ENCODE data around the gene KRT74.
"Not testable (repeated sequence)": the region's sequence is repeated elsewhere in the genome, so short reads cannot be mapped to it uniquely, and the experiment has no call there.

Gene KRT74

GRCh38 chr12:52602552-52602951 lies 28.9 kb upstream of the KRT74 start:
- DNase-seq (ENCODE audit: low spot score): no peak

- no peak for DNase-seq (ENCODE audit: low spot score)
Observed at GRCh38 chr12:52601671-52602070, 28.0 kb upstream of the KRT74 start.

GRCh38 chr12:52600941-52601481 lies 27.4 kb upstream of the KRT74 start, which contains the start of gene KRT72:
KRT72 (minus strand) TSS chr12:52601463; CDS start chr12:52601452, 11 bp downstream.
- DNase-seq (ENCODE audit: low spot score): no peak

GRCh38 chr12:52600475-52600874 lies 26.8 kb upstream of the KRT74 start:
- no peak for DNase-seq (ENCODE audit: low spot score)

- DNase-seq (ENCODE audit: low spot score): no peak
Observed at GRCh38 chr12:52600071-52600470, 26.4 kb upstream of the KRT74 start.

- no peak for DNase-seq (ENCODE audit: low spot score)
Observed at GRCh38 chr12:52598966-52599365, 25.3 kb upstream of the KRT74 start.

GRCh38 chr12:52594237-52594636 lies 20.6 kb upstream of the KRT74 start:
- not testable (repeated sequence) for DNase-seq (ENCODE audit: low spot score)

DNA sequence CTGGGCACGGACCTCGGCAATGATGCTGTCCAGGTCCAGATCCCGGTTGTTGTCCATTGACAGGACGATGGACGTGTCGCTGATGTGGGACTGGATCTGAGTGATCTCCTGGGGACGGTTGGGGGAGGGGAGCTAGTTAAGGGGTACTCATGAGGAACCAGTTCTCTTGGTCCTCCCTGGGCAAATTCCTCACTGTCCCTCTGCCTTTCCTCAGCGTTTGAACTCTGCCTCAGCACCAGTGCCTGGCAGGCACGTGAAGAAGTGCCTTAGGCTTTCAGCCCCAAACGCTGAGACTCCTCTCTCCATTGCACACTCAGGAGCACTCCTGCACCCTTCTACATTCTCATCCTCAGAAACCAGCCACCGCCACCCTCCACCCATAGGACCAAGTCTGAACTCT lies 17.9 kb upstream of the KRT74 start:
- no peak for DNase-seq (ENCODE audit: low spot score)

- DNase-seq (ENCODE audit: low spot score): no peak
Observed at GRCh38 chr12:52590021-52590420, 16.4 kb upstream of the KRT74 start.

- no peak for DNase-seq (ENCODE audit: low spot score)
Observed at GRCh38 chr12:52587563-52587962, 13.9 kb upstream of the KRT74 start.

DNA sequence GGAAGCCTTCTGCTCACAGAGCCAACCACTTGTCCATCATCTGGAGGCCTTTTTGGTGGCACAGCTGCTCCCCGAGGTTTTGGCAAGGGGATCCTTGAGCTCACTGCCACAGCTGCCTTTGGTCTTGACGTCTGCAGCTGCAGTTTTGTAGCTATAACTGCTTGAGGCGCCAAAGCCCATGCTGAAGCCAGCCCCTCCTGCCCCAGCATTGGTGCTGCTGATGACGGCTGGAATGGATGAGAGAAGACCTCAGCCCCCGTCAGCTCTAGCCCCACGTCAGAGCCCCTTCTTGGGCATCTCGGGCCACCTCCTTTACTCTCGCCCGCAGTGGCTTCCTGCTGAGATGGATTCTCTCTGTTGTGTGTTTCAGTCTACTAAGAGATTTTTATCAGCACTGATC lies 12.3 kb upstream of the KRT74 start:
- DNase-seq (ENCODE audit: low spot score): no peak

- no peak for DNase-seq (ENCODE audit: low spot score)
Observed at GRCh38 chr12:52585066-52585465, 11.4 kb upstream of the KRT74 start.

DNA sequence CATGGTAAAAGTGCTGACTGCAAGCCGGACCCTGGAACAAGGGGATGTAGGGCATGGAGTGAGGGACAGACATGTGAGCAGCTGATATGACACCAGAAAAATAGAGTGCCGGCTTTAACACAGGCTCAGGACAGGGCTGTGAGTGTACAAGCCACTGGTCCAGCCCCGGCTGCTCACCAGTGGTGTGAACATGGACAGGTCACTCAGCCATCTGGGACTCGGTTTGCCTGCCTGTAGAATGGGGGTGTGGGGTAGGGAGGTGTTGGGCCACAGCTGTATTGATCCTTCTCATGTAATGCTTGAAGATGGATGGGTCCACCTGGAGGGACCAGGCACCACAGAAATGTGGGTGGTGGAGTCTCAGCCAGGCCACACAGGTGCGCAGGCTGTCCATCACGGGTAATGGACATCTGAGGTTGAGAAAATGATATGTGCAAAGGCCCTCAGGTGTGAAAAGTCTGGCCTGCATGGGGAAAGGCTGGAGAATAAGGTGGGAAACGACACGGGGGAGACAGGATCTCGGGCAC lies 10.6 kb upstream of the KRT74 start:
- DNase-seq (ENCODE audit: low spot score): no peak

GRCh38 chr12:52582971-52583456 lies 9.4 kb upstream of the KRT74 start:
- peak; percentile 88 for DNase-seq (ENCODE audit: low spot score)

DNA sequence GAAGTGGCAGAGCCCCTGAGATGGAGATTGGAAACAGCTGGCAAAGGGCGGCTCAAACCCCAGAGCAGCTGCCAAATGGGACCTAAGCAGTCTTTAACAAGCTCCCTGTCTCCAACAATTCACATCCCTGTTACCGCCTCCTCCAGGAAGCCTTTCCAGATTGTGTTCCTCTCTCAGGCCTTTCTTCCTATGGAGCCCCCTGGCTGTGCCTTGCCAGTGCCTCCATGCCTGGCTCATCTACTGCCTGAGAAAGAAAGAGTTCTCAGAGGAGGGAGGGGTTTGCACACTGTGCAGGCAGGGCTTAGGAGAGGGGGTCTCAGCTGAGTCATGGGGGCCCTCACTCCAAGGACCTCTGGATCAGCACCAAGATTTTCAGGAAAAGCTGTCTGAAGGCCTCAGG lies 8.8 kb upstream of the KRT74 start:
- no peak for DNase-seq (ENCODE audit: low spot score)

DNA sequence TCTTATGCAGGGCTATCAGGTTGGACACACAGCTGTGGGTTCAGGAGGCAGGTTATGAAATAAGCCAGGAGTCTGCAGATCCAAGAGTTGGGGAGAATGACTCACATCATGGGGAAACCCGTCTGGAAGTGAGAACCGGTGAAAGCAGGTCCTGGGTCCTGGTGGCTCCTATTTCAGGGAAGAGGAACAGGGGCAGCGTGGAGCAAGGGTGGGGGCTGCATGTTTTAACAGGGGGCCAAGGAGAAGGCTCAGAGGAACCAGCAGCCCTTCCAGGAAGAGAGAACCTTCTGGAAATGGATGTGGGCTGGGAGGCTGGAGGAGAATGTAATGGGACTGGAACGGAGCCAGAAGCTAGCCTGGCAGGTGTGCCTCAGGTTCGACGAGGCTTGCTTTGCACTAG lies 7.8 kb upstream of the KRT74 start:
- DNase-seq (ENCODE audit: low spot score): peak; percentile 57

- no peak for DNase-seq (ENCODE audit: low spot score)
Observed at GRCh38 chr12:52581066-52581465, 7.4 kb upstream of the KRT74 start.

DNA sequence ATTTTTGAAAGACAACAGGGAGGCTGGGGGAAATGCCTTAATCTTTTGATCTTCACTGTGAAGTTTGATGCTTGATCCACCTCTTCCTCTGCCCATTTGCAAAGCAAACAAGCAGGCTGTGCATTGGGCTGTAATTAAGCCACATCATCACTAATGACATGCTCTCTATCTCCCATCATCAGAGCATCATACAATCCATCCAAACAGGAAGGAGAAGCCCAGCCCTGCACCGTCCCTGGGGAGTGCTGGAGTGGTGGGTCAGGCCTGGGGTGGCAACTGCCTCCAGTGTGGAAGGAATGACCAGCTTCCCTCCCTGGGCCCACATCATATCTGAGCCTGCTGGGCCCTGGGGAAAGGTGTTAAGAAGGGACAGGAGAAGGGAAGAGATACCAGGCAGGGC lies 6.9 kb upstream of the KRT74 start:
- no peak for DNase-seq (ENCODE audit: low spot score)

DNA sequence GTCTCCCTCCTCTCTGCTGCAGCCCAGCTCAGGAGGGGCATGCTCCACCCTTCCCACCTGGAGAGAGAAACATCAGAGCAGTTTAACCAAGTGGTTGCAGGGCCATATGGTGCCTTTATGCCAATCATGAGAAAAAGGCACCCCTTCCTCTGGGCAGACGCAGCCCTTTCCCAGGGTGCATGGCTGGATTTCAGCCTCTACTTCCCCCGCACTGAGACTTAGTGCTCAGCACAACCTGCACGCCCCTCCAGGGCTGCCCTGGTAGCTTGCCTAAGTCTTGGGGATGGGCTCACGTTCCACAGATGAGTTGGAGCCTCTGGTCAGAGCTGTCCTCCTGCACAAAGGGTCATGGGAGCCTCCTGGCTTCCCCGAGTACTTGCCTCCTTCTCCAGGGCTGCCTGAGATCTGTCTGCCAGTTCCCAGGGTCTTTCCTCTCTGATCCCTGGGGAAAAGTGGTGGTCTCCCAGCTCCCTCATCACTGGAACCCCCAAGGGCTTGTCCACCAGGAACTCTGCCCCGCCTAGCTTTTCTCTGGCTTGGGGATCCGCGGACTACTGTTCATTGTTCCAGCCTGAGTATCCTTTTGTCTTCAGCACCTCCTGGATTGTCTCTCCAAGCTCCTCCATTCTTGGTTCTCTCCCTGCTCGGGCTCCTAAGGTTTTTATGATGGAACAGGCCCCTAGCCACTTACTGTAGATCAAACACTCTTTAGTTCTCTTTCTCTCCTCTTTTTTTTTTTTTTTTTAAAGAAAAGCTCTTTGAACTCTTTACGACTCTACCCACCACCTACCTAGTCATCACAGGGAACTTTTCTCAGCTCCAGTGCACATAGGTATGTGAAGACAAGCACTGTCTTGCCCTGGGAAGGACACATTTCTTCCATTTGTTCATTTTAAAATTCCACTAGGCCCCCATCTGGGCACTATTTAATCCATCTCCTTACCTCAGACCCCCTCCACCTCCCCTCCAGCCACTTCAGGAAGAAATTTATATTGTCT lies 6.1 kb upstream of the KRT74 start:
- no peak for DNase-seq (ENCODE audit: low spot score)

- DNase-seq (ENCODE audit: low spot score): no peak
Observed at GRCh38 chr12:52578469-52578868, 4.8 kb upstream of the KRT74 start.

GRCh38 chr12:52577316-52577715 lies 3.7 kb upstream of the KRT74 start:
- DNase-seq (ENCODE audit: low spot score): no peak

GRCh38 chr12:52575948-52576347 lies 2.3 kb upstream of the KRT74 start:
- no peak for DNase-seq (ENCODE audit: low spot score)

DNA sequence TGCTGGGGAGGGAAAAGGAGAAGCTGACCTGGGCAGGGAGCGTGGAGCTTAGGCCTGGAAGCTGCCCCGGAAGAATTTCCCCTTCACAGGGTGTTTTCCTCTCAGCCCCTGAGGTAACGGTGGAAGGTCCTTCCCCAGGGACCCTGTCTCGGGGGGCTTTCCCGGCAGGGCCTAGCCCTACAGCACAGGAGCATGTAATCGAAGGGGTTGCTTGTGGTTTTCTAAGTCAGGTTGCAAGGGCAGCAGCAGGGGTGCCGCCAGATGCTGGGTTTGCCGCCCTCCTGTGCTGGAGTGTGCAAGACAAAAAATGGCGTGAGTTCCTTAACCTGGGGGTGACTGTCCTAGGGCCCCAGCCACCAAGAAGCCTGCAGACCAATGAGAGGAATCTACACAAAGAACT lies 1.6 kb upstream of the KRT74 start:
- DNase-seq (ENCODE audit: low spot score): no peak

Measured in AG20443 (cell line).